T47D (cell line): Measurements from ENCODE around the gene KIFAP3.

Source experiments
- DNase-seq, 2 experiments: peaks; one replicate each; pipeline versions ENCODE4 v3.0.0 to v3.0.0-alpha.2; 2011 to 2012; ENCODE audit warnings: low read depth in 1 of 2, low spot score in 1 of 2
- JUND ChIP-seq: IDR thresholded peaks from 2 replicates; pipeline ENCODE4 v1.6.1; 2012; ENCODE audit warnings: low read depth
- in situ Hi-C: cut with HindIII; loops from 2 replicates; pipeline ENCODE4 v1.10.0; 2016; ENCODE audit warnings: low sequenced_read_pairs, low pct_unique_long_range_greater_than_20kb

Gene KIFAP3

DNA sequence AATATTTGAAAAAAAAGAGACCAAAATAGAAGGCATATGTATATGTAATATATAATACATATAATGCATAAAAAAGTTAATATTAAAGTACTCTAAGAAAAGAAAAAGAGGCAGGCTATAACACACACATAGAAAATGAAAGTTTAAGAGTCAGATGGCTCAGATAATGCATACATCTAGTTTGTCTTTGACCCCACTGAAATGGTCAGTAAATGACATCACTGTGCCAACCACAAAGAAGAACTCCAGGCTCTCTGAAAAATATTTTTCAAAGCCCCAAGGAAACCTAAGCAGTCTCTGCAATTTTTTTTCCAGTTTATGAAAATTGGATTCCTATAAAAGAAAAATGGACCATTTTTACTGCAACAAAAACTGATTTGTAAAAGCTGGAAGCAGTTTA lies 125.4 kb downstream of the KIFAP3 start:
- no peak for DNase-seq
- in situ Hi-C loops = no loop called here
- no peak for TF ChIP-seq JUND

DNA sequence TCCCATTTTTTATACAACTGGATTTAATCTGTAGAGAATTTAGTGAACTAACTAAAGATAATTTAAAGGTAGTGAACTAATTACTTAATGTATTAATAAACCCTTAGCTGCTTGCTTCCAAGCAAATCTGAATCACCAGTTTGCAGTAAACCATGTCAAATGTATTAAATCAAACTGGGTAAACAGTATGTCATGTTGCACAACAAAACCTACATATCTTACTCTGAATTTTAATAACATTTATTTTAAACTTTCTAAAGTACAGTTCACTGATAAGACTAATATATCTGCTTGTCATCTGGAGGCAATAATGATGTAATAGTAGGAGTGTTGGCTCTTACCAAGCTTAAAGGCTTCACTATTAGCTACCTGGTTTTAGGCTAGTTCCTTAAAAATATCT lies 128.3 kb downstream of the KIFAP3 start:
- no peak for DNase-seq
- in situ Hi-C loops = no loop called here
- TF ChIP-seq JUND = no peak

DNA sequence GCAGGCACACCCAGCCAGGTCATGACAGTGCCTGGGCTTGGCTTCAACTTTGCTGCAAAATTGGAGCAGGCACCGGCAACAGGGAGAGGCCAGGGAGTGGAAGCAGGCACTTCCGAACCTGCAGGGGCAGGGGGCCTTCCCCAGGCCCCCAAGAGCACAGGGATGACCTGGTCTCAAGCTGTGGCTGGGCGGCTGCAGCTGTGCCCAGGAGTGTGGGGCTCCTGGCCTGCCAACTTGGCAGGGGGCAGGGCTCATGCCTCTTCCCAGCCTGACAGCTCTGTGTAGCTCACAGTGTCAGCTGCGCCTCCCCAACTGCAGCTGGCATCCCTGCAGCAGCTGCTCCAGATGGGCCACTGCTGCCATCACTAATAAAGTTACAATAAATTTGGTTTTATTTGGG lies 129.3 kb downstream of the KIFAP3 start:
- in situ Hi-C loops = no loop called here
- DNase-seq = no peak
- no peak for TF ChIP-seq JUND

DNA sequence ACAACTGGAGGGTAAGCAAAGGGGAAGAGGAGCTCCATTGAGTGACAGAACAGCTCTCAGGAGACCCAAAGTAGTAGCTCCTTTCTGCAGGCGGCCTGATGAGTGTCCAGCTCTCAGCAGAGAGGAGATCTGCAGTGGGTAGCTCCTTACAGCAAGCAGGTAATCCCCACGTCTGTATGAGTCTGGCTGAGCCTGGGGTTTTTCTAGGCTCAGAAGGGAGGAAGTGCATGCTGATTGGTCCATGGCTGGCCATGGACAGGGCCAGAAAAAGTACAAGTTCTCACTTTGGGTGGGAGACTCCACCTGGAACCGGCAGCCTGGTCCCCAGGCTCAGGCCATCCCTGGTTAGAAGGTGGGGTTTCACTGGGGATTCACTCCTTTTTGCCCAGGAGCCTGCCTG lies 129.9 kb downstream of the KIFAP3 start:
- in situ Hi-C loops = no loop called here
- TF ChIP-seq JUND = no peak
- no peak for DNase-seq

DNA sequence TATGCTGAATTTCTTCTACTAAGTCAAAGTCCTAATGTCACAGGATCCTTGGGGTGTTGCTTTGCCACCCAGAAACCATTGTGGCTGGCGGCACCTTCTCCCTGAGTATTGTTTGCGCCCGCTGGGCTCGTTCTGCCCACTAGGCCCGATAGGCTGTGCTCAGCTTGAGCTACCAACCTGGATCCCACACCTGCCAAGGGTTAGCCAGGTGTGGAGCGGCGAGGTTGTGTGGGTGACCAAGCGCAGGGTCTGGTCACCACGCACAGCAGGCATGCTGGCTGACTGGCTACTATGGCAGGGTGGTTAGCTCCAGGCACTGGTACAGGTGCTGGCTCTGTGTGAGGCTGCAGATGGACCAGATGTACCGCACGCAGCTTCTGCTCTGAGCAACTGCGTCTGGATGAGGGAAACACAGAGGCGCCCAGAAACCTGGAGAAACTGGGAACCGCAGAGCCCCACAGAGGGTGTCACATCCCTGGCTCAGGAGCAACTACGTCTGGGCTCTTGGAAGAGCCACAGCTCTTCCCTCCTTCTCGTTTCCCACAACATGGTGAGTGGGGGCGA lies 130.4 kb downstream of the KIFAP3 start:
- TF ChIP-seq JUND = no peak
- no peak for DNase-seq
- in situ Hi-C loops = no loop called here

DNA sequence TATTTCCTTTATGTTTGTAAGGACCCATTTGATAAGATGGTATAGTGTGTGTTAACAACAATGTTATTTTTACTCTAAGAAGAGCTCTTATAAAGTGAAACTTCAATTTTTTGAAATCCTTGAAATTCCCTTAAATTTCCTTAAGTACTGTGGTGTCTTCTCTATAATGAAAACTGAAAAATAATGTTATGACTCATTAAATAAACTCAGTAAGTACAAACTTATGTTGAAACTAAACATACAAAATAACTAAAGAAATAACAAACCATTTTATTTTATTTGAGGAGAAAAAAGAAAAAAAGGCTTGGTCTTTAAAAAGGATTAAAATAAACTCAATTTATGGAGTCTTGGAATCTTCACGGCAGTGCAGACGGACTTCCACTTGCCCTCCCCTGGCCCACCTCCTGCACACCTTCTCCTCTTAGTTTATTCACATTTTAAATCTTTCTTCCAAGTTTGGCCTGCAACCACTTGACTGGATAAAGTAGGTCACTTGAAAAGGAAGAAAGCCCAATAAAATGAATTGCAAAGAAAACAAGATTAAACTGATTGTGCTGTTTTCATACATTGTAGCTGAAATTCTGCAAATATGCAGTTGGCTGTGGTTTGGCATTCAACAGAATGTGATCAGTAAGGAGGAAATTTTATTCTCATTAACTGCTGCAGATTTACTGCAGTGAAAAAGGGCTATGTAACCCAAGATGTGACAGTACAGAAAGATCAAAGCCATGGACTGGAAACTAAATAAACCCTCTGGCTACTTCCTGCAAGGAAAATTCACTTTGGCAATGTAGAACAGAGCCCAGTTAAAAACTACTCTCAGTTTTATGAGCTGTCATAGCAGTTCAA lies 132.3 kb downstream of the KIFAP3 start:
- peak; percentile 18 to 66 for DNase-seq

DNA sequence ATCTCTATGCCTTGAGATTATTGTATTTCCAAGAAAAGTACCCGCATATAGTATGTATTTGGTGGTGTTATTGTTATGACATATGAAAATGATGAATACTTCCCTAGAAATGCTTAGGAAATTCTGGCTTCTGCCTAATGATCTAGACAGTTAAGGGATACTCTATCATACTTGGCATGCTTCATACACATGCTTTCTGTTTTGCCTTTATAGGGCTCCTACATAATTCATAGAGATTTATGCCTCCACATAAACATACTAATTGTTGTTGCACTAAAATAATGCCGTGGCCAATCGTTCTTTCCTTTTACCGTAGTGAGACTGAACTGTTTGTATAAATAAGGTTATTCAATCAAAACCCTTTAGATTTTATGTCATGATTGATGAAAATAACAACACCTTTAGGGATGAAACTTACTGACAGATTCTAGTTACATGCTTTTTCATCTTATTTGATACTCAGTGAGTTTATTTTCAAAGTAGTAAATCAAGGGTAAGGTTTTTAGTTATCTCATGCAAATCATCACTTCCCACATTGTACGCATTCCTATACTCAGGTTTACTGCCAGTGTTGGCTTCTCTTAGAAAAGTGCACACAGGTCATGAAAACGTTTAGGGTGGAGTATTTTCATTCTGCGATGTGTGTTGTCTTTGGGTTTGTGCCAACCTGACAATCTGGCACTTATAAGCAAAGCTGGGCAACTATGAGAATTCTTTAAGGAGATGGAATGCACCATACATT lies 140.3 kb downstream of the KIFAP3 start:
- in situ Hi-C loops = no loop called here
- DNase-seq = peak in 1 of 2 experiments; percentile 10
- TF ChIP-seq JUND = no peak

More for the DNA sequence above, 132.3 kb downstream of the KIFAP3 start:
- TF ChIP-seq JUND = peak; percentile 19; the same call in 1 of the 2 replicates
- in situ Hi-C loops = no loop called here

DNA sequence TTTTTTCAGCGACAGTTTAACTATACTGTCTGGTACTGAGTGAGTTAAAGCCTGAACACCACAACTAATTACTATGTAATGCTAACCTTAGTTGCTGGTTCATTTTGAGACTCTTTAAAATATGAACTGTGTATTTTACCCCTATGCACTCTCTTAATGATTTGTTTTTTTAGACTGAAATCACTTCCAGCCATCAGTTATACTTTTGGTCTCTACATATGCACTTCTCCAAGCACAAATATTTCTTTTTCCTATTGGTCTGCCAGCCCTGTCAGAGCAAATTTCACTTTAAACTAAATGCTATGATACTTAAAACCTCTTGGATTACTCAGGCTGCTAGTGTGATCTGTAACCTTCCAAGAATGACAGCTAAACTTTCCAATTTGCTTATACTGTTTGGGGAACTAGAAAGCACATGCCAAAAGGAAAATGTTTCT lies 142.7 kb downstream of the KIFAP3 start:
- no peak for DNase-seq
- TF ChIP-seq JUND = no peak
- in situ Hi-C loops = no loop called here

DNA sequence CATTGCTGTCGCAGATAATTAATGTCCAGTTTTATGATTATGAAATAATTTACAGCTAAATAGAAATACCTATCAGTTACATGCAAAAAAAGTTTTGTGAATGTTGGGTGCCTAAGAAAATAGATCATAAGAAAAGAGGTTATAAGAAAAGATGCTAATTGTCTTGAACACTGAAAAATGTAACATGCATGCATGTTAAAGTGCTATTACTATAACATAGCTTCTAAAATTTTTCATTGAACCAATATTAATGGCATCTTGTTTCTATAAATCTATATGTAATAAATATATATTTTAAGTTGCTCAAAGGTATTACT lies 145.3 kb downstream of the KIFAP3 start:
- no peak for DNase-seq
- in situ Hi-C loops = no loop called here

DNA sequence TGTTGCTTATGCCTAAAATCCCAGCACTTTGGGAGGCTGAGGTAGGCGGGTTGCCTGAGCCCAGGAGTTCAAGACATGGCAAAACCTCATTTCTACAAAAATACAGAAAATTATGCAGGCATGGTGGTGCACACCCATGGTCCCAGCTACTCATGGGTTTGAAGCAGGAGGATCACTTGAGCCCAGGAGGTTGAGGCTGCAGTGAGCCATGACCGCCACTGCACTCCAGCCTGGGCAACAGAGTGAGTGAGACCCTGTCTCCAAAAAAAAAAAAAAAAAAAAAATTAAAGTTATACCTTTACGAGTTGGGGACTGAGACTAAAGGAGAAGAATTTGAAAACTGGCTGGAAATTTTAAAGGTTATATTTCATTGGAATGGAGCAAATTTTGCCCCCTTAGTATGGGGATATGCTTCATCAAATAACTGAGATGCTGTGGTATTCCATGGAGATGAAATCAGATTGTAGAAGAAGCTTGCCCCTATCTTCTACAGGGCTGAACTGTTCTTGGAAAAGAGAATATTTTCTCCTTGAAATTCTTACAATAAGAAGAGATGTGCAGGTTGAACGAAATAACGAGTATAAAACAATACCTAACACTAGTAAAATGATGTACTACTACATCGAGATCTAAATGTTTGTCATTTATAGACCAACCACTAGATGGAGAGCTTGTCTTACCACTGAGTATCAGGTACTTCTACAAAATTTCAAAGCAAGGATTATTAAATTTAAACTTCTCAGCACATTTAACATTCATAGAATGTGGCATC lies 145.9 kb downstream of the KIFAP3 start:
- in situ Hi-C loops = no loop called here
- DNase-seq = peak in 1 of 2 experiments; percentile 76
- no peak for TF ChIP-seq JUND

More for the DNA sequence above, 145.3 kb downstream of the KIFAP3 start:
- no peak for TF ChIP-seq JUND

DNA sequence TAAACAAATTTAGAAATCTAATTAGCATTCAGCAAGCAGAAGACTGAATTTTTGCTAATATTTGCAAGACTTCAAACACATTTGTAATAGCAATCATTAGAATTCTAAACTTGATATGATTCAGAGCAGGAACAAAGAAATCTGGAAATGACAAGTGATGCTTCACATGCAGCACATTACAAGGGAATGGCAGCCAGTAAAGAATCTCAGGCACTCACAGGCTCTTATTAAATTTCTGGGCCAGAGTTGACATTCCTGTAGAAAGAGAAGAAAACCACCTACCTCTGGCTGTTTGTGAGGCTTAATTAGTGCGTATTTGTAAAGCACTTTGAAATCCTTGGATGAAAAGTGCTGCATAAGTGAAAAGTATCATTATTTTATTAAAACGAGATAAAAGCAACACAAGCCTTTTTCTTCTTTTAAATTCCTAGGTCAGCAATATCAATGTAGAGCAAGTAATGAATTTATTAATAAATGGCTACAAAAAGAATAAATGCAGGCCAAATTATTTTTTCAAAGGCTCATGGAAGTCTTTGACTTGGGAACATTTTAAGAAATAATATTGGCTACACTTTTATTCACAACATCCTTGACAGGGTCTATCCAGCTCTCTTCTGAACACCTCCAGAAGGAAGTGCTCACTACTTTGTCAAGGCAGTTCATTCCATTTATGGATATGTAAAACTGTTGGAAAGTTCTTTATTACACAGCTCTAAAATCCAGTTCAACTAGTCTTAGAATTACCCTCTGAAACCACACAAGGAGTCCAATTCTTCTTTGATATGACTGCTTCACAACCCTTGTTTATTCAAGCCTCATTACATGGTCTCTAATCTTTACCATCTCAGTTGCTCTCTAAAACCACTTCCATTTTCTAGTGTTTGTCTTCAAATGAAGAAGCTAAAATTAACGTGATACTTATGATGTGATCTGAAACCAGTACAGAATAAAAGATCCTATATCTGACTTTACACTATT lies 148.7 kb downstream of the KIFAP3 start:
- TF ChIP-seq JUND = no peak
- DNase-seq = peak in 1 of 2 experiments; percentile 9
- in situ Hi-C loops = no loop called here

DNA sequence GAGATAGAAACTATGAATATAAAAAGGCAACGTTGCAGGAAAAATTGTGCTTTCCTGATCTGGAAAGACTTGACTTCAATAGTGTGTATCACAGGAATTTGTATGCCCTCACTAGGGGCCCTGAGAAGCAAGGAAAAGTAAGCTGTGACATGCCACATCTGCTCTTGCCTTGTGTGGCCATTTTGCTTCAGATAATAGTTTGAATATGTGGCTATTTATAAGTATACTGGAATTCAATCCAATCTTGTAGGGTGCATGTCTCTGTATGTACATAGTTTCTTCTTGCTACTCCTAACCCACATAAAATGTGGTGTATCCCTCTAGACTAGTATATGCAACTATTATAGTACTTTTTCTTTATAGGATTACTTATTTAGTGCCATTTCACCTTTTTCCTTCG lies 149.7 kb downstream of the KIFAP3 start:
- in situ Hi-C loops = no loop called here
- no peak for TF ChIP-seq JUND

More for the DNA sequence above, 149.7 kb downstream of the KIFAP3 start:
- DNase-seq = no peak
